Measurements from ENCODE around the gene IGSF21.

The IGSF21 gene

DNA sequence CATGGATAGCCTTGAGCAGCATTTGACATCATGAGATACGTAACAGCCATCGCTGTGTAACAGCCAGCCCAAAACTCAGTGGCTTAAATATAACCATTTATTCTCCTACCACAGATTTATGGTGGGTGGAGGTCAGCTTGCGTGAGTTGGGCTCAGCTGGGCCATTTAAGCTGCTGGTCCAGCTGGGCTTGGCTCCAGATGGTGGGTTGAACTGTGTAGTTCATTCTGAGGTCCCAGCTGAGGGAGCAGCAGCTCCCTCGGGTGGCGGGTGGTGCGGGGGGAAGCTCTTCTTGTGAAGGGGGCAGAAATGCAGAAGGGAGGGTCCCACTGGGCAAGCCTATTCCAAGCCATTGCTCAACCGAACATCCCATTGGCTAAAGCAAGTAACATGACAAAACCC lies 75.9 kb downstream of the IGSF21 start:
- peak; percentile 37 for DNase-seq

DNA sequence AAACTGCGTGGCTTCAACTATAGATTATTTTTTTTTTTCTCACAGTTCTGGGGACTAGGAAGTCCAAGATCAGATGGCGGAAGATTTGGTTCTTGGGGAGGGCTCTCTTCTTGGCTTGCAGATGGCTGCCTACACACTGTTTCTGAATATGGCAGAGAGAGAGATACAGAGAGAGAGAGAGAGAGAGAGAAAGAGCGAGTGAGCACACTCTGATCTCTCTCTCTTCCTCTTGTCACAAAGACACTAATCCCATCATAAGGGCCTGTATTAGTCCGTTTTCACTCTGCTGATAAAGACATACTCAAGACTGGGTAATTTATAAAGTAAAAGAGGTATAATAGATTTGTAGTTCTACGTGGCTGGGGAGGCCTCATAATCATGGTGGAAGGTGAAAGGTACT lies 79.5 kb downstream of the IGSF21 start:
- no peak for DNase-seq

DNA sequence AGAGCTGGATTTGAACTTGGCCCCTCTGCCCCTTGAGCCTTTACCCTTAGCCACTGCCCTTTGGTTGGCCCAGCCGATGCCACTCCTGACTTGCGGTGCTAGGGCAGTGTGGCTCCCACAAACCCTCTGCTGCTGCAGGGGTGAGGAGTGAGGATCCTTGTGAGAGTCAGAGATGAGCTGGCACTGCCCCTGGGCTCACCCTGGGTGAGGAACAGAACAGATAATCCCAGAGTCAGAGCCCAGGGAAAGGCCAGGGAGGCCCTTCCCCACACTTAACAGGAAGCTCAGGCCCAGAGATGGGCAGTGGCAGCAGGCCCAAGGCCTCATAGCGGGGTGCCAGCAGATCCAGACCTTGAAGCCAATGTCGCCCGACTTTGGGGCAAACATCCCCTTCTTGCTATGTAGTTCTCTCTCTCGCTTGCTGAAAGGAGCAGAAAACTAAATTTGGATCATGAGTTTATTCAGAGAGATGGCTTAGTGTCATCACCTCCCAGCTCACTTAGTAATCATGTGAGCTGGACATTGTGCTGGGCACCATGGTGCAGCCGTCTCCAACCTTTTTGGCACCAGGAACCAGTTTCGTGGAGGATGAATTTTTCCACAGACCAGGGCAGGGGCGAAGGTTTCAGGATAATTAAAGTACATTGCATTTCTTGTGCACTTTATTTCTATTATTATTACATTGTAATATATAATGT lies 81.4 kb downstream of the IGSF21 start:
- no peak for DNase-seq

DNA sequence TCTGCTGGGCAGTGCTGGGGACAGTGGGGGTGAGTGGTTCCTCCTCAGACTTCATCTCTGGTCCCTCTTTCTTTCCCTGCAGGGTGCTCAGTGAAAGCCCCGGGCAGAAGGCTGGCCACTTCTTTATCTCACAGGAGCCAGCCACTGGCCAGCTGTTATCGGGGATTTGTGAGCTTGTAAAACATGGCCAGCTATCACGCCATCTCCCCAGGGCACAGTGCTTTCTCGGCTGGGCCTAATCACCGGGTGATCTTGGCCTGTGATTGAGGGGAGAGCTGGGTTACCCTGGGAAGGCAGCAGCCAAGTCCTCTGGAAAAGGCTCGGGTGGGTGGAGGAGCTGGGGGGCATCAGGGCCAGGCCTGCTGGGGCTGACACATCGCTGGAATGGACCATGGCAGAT lies 83.0 kb downstream of the IGSF21 start:
- no peak for DNase-seq

DNA sequence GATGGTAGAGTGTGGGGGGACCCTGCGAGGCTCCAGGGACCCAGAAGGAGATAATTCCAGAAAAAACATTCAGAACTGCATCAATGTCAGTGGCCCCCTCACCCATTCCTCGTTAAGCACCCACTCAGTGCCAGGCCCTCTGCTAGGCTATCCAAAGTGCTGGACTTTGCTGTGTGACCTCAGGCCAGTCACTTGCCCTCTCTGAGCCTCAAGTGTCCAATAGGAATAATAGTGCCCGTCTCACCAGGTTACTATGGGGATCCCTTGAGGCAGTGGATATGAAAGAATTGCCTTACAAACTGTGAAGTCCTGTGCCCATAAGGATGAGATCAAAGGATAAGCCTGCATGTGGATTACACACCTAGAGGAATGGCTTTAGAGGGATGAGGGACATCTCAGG lies 83.4 kb downstream of the IGSF21 start:
- no peak for DNase-seq

DNA sequence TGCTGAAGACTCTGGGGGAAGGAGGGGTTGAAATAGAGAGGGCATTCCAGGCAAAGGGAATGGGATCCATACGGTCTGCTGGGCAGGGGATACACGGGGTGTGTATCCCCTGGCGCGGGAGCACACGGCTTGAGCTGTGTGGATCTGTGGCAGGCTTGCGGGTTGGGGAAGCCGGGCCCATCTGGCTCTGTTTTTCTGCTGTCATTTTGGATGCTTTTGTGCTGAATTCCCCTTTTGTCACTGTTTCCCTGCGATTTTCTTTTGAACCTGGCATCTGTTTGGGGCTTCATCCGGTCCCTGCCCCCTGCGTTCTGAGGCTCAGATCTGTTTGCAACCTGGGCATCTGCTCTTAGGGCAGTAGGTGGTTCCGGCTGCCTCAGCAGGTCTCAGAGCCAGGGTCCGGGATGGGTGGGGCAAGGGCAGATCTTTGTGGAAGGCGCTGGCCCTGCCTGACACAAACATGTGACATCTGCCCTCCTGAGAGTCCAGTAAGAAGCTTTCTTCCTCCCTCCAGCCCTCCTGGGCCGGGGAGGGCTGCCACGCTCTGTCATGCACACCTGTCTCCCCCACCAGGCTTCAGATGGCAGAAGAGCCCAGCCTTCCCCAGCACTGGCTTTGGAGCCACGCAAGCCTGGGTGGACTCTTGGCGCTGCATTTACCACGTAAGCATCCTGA lies 84.0 kb downstream of the IGSF21 start:
- DNase-seq = peak; percentile 61

DNA sequence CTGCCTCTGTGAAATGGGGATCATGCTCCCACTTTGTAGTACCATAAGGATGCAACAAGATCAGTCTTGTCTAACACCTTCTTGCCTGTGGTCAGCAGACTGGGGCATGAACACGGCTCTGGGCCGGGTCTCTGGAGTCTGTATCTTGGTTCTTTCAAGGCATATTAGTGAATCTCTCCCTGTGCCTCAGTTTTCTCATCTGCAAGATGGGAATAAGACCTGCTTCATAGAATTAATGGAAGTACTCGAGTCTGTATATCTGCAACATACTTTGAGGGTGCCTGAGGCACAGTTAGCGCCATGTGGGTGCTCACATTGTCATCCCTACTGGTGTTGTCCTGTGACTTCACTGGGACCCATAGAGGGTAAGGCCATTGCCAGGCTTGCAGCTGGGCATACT lies 84.6 kb downstream of the IGSF21 start:
- no peak for DNase-seq

DNA sequence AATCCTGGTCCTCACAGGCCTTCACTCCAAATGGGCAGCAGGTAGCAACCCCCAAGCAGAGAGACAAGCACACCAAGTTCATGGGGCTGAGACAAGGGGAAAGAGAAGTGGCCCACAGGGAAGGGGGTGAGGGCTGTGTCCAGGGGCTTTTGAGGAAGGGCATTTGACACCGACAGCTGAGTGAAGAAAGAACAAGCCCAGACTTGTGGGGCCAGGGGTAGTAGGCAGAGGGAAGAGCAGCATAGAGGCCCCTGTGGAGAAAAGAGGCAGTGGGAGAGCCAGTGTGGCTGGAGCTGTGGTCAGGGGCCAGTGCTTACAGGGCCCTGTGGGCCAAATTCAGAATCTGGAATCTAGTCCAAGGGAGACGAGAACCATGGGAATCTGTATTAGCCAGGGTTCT lies 85.4 kb downstream of the IGSF21 start:
- DNase-seq = no peak

DNA sequence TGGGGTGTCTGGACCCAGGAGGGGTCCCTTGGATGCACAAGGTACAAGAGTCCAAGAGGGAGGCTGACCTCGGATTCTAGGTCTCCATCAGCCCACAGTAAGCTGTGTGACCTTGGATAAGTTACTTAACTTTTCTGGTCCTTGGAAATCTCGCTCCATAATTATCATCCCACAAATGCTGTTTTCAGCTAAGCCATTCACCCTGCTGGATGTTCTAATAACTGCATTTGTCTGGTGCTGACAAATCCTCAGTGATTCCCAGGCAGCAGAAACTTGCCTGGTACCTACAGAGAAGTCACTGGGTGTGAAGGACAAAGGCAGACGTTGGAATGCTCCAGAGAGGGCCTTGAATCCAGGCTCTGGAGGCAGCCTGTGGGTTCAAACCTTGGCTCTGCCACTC lies 89.7 kb downstream of the IGSF21 start:
- DNase-seq = no peak

DNA sequence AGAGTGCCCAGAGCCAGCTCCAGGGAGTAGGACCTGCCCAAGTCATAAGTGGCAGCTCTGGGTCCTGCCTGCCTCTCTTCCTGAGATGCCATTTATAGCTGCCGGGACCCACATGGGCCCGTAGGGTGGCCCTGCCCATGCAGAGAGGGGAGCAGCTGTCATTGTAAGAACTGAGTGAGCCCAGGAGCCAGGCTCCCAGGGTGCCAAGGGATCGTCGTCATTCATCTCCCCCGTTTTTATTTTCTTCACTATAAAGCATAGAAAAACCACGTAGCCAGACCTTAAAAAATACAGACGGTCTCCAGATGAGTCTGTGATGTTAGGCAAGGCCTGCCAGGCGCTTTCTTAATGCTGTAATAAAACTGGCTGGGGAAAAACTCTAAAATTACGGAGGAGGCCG lies 90.7 kb downstream of the IGSF21 start:
- no peak for DNase-seq

DNA sequence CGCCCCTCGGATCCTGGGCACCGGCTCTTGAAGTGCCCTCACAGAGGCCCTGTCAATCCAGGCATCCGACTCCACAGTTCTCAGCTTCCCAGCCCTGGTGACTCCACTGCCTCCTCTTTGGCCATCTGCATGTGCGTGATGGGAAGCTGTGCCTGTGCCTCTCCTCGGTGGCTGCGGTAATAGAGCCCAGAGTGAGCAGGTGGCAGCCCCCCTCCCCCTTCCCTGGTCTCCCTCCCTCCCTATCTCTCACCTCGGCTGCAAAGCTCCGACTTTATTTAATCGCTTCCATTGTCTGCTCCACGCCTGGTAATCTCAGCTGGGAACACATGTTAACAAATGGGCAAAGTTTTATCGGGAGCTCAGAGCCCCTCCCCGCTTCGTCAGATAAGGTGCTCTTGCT lies 91.9 kb downstream of the IGSF21 start:
- peak; percentile 48 for DNase-seq

DNA sequence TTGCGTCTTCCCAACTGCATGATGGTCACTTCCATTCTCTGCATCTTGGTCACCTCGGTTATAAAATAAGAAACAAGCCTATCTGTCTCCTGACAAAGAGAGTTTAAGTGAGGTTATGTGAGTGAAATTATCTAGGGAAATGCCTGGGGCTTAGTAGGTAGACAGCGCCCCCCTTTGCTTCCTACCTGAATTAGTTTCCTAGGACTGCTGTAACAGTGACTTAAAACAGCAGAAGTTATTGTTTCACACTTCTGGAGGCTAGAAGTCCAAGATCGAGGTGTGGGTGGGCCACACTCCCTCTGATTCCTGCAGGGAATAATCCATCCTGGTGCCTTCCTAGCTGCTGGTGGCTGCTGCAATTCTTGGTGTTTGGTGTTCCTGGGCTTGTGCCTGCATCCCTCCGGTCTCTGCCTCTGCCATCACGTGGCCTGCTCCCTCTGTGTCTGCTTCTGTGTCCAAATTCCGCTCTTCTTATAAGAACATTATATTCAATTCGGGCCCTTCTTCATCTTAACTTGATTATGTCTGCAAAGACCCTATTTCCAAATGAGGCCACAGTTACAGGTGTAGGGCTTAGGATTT lies 92.6 kb downstream of the IGSF21 start:
- no peak for DNase-seq

DNA sequence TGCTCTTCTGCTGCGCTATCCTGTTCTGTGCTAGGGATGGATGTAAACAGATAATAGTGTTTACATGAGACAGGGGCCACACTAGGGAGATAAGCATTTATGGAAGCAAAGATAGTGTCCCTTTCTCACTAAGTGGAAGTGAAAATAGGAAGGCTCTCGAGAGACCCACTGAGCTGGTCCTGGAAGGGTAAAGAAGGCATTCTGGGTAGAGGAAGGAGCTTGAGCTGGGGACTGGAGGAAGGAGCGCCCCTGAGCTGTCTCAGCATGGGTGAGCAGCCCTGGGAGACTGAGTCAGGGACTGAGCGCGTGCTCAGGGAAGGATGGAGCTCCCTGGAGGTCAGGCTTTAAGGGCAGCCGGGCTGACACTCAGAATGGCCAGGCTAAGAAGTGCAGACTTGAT lies 93.3 kb downstream of the IGSF21 start:
- no peak for DNase-seq

DNA sequence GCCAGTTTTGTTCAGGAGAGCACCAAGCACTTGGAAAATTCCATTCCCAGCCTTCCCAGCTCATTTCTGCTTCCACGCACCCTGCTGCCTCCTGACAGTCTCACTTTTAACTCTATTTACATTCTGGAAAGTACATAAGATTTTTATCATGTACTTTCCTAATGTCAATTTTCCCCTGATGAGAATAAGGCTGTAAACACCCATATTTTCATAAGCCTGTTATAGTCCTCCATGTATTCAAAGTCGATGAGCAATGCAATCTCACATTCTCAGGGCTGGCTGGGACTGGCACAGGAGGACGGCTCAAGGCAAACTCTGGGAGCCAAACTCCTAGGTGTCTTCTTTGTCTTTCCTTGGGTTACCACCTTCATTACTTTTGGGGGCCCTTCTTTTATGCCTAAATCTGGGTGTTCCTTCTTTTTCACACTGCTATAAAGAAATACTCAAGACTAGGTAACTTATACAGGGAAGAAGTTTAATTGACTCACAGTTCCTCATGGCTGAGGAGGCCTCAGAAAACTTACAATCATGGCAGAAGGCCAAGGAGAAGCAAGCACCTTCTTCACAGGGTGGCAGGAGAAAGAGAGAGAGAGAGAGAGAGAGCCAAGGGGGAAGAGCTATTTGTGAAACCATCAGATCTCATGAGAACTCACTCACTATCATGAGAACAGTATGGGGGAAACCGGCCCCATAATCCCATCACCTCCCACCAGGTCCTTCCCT lies 94.6 kb downstream of the IGSF21 start:
- no peak for DNase-seq

DNA sequence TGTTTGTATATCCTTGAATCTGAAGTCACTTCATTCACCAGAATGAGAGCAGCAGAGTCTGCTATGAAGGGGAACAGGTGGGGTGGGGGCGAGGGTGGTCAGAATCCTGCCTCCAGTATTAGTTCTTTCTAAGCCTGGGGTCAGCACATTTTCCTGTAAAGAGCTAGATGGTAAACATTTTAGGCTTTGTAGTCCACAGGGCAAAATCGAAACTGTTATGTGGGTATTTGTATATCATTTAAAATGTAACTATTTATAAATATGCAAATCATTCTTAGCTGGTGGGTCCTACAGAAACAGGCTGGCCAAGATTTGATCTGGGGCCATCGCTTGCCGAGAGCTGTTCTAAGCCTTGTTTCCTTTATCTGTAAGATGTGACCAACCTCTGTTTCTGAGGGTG lies 96.0 kb downstream of the IGSF21 start:
- DNase-seq = no peak

DNA sequence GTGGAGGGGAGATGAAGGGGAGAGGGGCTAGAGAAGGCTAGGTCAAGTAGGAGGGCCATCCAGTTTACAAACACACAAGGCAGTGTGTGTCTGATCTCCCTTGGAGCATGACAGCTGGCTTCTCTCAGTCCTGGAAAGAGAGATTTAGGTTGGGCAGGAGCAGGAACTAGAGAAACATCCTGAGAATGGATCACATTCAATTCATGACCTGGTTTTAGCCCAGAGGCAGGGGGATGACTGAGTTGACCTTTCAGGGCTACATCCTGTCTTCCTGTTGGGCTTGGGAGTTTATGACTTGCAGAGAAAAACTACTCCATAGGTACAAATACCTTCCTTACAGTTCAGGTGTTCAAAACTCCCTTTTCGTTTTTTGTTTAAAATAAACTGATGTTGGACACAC lies 97.0 kb downstream of the IGSF21 start:
- no peak for DNase-seq

DNA sequence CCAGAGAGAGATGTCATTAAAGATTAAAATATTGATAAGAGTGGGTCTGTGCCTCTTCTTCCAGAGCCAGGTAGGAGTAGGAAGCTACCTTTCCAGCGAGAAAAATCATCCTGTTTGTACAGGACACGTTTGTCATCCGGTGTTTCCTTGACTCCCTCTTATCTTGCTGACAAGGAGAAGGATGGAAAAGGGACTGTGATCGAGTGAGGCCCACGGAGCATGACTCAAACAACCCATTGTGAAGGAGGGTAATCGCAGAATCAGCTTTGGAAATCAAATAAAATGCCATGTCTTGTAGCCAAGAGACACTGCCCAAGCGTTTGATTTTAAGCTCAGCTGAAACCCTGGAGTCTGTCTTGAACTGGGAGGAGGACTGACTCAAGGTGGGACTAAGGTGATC lies 97.7 kb downstream of the IGSF21 start:
- DNase-seq = no peak

DNA sequence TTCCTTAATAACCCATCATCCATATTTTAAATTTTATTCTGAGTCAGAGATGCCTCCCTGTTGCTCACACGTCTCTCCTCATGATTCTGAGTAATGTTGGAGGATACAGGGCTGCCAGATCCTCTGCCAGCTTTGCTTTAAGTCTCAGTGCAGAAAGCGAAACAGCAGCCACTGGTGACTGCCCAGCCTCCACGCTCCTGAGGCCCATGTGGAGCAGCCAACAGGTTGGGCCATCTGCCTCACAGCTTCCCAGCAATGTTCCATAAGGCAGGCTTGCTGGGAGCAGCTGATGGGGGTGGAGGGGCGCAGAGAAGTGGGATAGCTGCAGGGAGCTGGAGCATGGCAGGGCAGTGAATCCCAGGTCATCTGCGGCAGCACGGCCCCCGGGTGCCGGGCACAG lies 104.2 kb downstream of the IGSF21 start:
- DNase-seq = no peak

DNA sequence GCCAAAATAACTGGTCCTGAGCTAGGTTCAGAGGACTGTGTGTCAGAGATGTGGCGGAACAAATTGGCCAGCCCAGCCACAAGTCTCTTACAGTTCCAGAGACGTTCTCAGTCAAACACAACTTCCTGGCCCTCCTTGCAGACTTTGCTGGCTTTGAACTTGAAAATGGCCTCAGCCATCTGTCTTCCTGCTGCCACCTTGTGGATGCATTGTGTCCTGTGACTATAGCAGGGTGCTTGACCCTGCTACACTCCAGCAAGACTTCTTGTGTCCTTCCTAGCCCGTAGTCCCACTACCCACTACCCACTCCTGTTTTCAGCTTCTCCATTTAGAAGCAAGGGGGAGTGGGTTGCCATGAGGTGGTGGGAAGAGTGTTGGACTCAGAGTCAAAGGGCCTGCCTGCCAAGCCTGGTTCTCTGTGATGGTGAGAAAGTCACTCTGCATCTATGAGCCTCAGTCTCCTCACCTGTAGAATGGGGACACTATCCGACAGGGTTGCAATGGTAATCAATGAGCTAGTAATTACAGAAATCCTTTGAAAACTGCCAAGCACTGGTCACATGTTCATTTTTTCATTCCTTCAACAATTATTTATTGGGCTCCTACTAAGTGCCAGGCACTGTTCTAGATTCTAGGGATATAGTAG lies 109.9 kb downstream of the IGSF21 start:
- DNase-seq = no peak

DNA sequence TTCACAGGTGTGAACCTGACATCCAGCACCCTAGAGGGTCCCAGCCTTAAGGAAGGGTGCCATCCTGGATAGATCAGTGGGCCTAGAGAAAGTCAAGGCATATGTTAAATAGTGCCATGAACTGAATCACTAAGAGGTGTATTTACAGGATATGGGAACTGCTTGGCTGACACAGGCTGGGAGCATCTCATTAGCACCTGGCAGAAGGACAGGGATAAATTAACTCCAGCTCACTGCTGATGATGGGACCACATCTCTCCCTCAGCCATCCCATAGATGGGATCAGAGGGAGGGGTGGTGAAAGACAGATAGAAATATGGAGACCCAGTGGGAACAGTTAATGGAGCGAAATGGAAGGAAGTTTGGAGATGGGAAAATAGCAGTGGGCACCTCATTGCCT lies 122.0 kb downstream of the IGSF21 start:
- no peak for DNase-seq

DNA sequence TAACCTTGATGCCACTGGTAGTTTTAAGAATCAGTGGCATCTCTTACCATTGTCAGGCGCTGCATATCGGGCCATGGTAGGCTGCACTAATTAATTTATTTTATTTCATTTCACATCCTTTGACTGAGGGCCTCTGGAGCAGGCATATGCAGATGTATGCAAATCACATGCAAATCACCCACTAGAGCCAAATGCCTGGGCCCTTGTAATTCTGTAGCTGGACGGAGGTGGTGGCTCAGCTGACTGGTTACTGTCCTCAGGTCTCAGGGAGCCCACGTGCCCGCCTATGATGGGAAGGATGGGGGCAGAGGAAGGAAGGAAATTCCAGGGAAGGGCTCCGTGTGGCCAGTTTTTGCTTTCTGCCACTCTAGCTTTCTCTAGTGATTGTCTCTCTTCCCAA lies 122.7 kb downstream of the IGSF21 start:
- DNase-seq = no peak

DNA sequence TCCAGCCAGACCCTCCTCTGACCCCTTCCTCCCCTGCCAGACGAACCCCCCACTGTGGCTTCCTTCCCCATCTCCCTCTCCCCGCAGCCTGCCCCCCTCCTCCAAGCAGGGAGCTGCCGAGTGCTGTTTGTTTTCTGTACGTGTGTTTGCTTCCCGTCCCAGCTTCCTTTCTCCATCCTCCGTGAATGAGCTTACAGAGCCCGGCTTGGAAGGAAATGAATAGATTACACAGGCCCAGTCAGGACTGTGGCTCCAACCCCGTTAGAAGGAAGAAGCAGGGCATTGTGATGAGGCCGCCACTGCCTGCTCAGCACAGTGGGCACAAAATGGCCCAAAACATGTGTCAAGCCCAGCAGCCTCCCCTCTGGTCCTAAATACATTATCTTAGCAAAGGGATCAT lies 123.2 kb downstream of the IGSF21 start:
- DNase-seq = no peak

DNA sequence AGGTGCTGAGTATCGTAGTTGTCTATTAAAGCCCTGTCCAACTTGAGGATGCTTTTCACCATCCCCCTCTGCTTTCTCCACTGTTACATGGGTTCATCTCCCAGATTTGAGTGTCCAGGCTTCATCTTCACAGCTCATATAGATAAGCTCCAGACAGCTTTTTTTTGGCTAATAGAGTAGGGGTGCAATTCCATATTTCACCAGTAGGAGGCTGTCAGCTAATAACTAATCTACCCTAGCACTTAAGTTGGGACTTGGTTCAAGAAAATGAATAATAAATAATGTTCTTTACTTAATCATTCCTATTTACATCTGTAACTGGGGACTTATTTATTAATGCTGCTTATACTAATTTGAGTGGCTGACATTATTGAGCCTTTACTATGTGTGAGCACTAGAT lies 124.5 kb downstream of the IGSF21 start:
- no peak for DNase-seq

Measured in retina (tissue), 1 donor.